ENCODE results near the gene CDH13. TPM values are rescaled to one million over a fixed set of nuclear protein-coding genes. Genes with fewer than 3 reads are reported as not detected.

CDH13 gene
- total and polyA plus RNA-seq, 10 of the 15 experiments (the other 5 are each of a cell fraction or from before 2014, with no cell fraction given), result under 0.01 to 0.05 TPM; not detected in 8

DNA sequence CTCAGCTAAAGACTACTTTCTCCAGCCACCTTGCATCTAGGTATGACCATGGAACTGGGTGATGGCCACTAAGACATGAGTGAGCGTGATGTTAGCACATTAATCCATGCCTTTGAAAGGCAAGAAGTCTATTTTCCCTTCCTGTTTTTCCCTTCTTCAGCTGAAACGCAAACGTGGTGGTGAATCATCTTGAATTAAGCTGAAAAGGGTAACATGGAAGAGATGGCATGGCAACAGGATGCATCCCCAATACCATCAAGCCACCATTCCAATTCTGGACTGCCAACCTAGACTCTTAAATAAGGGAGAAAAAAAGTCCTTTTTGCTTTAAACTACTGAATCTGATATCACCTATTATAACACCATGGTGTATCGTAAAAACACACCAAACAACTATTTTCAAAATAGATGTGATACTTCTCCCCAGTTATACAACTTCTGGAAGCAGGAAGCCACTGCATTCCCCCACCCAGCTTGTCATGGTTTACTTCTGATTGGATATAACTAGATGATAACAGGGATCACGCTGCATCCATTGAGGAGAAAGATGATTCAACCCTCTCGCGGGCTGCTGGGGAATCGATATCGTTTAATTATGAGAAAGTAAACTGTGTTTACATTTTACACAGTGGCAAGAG, 368.6 kb downstream of the CDH13 start:
- Histone ChIP-seq H3K36me3 (ENCODE audit: control insufficient read depth in 2 of 2, insufficient read depth in 2 of 2, low read length in 1 of 2) (no peaks in the 10 kb centered on the region), H3K9me3 (replicated peaks; ENCODE audit: control insufficient read depth, insufficient read depth, low read length) (no peaks in the 10 kb centered on the region), H3K4me3 (no peak overlapping the region), H3K9ac (ENCODE audit: control insufficient read depth, insufficient read depth, low read length) (no peak overlapping the region), H3K27ac (ENCODE audit: control insufficient read depth, insufficient read depth) (no peak overlapping the region), H3K4me1 (ENCODE audit: control insufficient read depth, insufficient read depth, low read length) (no peaks in the 10 kb centered on the region), H2AFZ (ENCODE audit: control insufficient read depth, low read depth, low read length) (no peak overlapping the region), H3K4me2 (ENCODE audit: control insufficient read depth, insufficient read depth) (no peak overlapping the region), H3K79me2 (ENCODE audit: control insufficient read depth, insufficient read depth, low read length) (no peaks in the 10 kb centered on the region), H3K27me3 (replicated peaks in 1 of 2; ENCODE audit: control insufficient read depth in 2 of 2, insufficient read depth in 2 of 2, low read length in 1 of 2) (no peaks in the 10 kb centered on the region), H4K20me1 (ENCODE audit: control insufficient read depth, insufficient read depth) (no peaks in the 10 kb centered on the region)
- ChIA-PET RAD21 (ENCODE audit: unreplicated experiment) (no interaction called here), POLR2A (no interaction called here), SMC1A (ENCODE audit: uncharacterized antibody, unreplicated experiment) (interaction anchor here (1.0 kb wide), 1 partner anchor 10 kb away, joined by 3 read pairs; no protein-coding TSS in a partner anchor), CTCF (no interaction called here)
- 68% methylated on average over 7 of the region's 9 CpGs for WGBS (ENCODE audit: insufficient coverage, insufficient replicate concordance, low lambda C conversion rate, missing lambda C conversion rate)
- no peak for ATAC-seq
- DNase-seq (ENCODE audit: low read depth, low spot score), result no peak
- FAIRE-seq, result no peak
- in situ Hi-C loops (cut with MboI), result no loop called here
- intact Hi-C loops (cut with micrococcal nuclease; ENCODE audit: unreplicated experiment), result no loop called here
- BruUV-seq (replicated peaks), result no TSS peak
- TF ChIP-seq KAT2A (conservative IDR thresholded peaks at IDR 0.05; ENCODE audit: control insufficient read depth, low read depth, low read length) (no peak), SMAD1 (IDR thresholded peaks at IDR 0.05; ENCODE audit: low read depth, partially characterized antibody) (no peak), FOS (IDR thresholded peaks at IDR 0.05; ENCODE audit: borderline replicate concordance, extremely low read depth, insufficient read length) (no peak), GATAD2B (conservative IDR thresholded peaks at IDR 0.05; ENCODE audit: low read depth) (no peak), SUZ12 (IDR thresholded peaks at IDR 0.05; ENCODE audit: unreplicated experiment) (no peak), POU2F2 (IDR thresholded peaks at IDR 0.05; ENCODE audit: borderline replicate concordance, low read depth, low read length) (no peak), ESRRA (IDR thresholded peaks at IDR 0.05; ENCODE audit: low read length) (no peak), NR2F1 (conservative IDR thresholded peaks at IDR 0.05) (no peak), ATF7 (IDR thresholded peaks at IDR 0.05; ENCODE audit: low read depth) (no peak)
- TF ChIP-seq, protein P1, sequence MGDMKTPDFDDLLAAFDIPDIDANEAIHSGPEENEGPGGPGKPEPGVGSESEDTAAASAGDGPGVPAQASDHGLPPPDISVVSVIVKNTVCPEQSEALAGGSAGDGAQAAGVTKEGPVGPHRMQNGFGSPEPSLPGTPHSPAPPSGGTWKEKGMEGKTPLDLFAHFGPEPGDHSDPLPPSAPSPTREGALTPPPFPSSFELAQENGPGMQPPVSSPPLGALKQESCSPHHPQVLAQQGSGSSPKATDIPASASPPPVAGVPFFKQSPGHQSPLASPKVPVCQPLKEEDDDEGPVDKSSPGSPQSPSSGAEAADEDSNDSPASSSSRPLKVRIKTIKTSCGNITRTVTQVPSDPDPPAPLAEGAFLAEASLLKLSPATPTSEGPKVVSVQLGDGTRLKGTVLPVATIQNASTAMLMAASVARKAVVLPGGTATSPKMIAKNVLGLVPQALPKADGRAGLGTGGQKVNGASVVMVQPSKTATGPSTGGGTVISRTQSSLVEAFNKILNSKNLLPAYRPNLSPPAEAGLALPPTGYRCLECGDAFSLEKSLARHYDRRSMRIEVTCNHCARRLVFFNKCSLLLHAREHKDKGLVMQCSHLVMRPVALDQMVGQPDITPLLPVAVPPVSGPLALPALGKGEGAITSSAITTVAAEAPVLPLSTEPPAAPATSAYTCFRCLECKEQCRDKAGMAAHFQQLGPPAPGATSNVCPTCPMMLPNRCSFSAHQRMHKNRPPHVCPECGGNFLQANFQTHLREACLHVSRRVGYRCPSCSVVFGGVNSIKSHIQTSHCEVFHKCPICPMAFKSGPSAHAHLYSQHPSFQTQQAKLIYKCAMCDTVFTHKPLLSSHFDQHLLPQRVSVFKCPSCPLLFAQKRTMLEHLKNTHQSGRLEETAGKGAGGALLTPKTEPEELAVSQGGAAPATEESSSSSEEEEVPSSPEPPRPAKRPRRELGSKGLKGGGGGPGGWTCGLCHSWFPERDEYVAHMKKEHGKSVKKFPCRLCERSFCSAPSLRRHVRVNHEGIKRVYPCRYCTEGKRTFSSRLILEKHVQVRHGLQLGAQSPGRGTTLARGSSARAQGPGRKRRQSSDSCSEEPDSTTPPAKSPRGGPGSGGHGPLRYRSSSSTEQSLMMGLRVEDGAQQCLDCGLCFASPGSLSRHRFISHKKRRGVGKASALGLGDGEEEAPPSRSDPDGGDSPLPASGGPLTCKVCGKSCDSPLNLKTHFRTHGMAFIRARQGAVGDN (IDR thresholded peaks at IDR 0.05), result no peak
- TF ChIP-seq, protein P2, sequence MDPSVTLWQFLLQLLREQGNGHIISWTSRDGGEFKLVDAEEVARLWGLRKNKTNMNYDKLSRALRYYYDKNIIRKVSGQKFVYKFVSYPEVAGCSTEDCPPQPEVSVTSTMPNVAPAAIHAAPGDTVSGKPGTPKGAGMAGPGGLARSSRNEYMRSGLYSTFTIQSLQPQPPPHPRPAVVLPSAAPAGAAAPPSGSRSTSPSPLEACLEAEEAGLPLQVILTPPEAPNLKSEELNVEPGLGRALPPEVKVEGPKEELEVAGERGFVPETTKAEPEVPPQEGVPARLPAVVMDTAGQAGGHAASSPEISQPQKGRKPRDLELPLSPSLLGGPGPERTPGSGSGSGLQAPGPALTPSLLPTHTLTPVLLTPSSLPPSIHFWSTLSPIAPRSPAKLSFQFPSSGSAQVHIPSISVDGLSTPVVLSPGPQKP (IDR thresholded peaks at IDR 0.05; ENCODE audit: low read depth, low read length), result no peak
- TF ChIP-seq, protein P3, sequence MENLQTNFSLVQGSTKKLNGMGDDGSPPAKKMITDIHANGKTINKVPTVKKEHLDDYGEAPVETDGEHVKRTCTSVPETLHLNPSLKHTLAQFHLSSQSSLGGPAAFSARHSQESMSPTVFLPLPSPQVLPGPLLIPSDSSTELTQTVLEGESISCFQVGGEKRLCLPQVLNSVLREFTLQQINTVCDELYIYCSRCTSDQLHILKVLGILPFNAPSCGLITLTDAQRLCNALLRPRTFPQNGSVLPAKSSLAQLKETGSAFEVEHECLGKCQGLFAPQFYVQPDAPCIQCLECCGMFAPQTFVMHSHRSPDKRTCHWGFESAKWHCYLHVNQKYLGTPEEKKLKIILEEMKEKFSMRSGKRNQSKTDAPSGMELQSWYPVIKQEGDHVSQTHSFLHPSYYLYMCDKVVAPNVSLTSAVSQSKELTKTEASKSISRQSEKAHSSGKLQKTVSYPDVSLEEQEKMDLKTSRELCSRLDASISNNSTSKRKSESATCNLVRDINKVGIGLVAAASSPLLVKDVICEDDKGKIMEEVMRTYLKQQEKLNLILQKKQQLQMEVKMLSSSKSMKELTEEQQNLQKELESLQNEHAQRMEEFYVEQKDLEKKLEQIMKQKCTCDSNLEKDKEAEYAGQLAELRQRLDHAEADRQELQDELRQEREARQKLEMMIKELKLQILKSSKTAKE (IDR thresholded peaks at IDR 0.05; ENCODE audit: low read depth, poor library complexity, severe bottlenecking), result no peak
